HepG2 (cell line): ENCODE results near the gene IL36A. TPM values are rescaled to one million over a fixed set of nuclear protein-coding genes. Genes with fewer than 3 reads are reported as not detected.
A peak's percentile ranks its signal among the peaks of the same experiment; 100 is the strongest.

Source experiments
- ATAC-seq: fragments of 200-7000 bp; cut with Tn5 transposase; 3 replicates; pipeline ENCODE4 v1.9.1; 2020; ENCODE audit warnings: mild to moderate bottlenecking, moderate library complexity
- BruUV-seq: library from RNA; stranded (reverse); fragments of 400-500 nt; replicated peaks from 2 replicates; lab custom pipeline; 2021; lab: Mats Ljungman, UMichigan
- CTCF ChIA-PET: fragments of 300-600 bp; formaldehyde crosslinking; extraction: SDS; loops from one replicate; lab custom pipeline; 2021; ENCODE audit warnings: low total read pairs, inconsistent platforms, low intra/inter-chr PET ratio; lab: Yijun Ruan, JAX
- POLR2A ChIA-PET: fragments of 350-600 bp; sonication (Branson Sonifier 250); formaldehyde crosslinking; loops from one replicate; lab custom pipeline; 2020; ENCODE audit warnings: antibody characterized with exemption, inconsistent platforms; lab: Yijun Ruan, JAX
- DNase-seq: peaks from one replicate; pipeline ENCODE4 v3.0.0-alpha.2; 2015; ENCODE audit warnings: low spot score
- FAIRE-seq: peaks from 3 replicates; lab custom pipeline; 2011; peaks lifted over from hg19 to GRCh38; lab: Jason Lieb, UNC
- H2AFZ ChIP-seq: one replicate; pipeline ENCODE4 v1.6.1; 2011; ENCODE audit warnings: low read length, inconsistent platforms
- H3K27ac ChIP-seq: fragments of 300-600 bp; 3 replicates; pipeline ENCODE4 v1.8.0; 2011; ENCODE audit warnings: mixed run types, mild to moderate bottlenecking, mixed read lengths, low read length, inconsistent platforms; ENCODE audit not compliant: insufficient read depth; ENCODE audit errors: extremely low read length
- H3K27me3 ChIP-seq, 2 experiments: fragments of 200-600 bp in 1 of 2; 2 replicates in 1 of 2; 3 replicates in 1 of 2; pipeline versions ENCODE4 v1.6.0 to v1.8.0; 2011; ENCODE audit warnings: low read length in 2 of 2, mild to moderate bottlenecking in 2 of 2, moderate library complexity in 2 of 2, inconsistent platforms in 1 of 2; ENCODE audit not compliant: insufficient read depth in 2 of 2, control insufficient read depth in 1 of 2
- H3K36me3 ChIP-seq, 2 experiments: fragments of 200-600 bp in 1 of 2; replicated peaks in 1 of 2; 2 replicates in 1 of 2; 3 replicates in 1 of 2; pipeline versions ENCODE4 v1.5.1 to v1.8.0; 2011; ENCODE audit warnings: low read length in 2 of 2, inconsistent platforms in 1 of 2; ENCODE audit not compliant: insufficient read depth in 2 of 2, control insufficient read depth in 1 of 2
- H3K4me1 ChIP-seq: 2 replicates; pipeline ENCODE4 v1.5.1; 2012; ENCODE audit warnings: low read length, inconsistent platforms; ENCODE audit not compliant: insufficient read depth
- H3K4me2 ChIP-seq: 2 replicates; pipeline ENCODE4 v1.6.0; 2011; ENCODE audit warnings: low read depth, low read length, inconsistent platforms
- H3K4me3 ChIP-seq, 3 experiments: fragments of 200-600 bp in 1 of 3; sonication (generic), shearing (Covaris generic) in 1 of 3; replicated peaks in 1 of 3; 2 replicates each; pipeline ENCODE4 v1.5.1; 2011 to 2016; ENCODE audit warnings: low read length in 3 of 3, inconsistent platforms in 2 of 3, low read depth in 2 of 3, mild to moderate bottlenecking in 2 of 3, control low read depth in 1 of 3, mixed read lengths in 1 of 3; ENCODE audit not compliant: insufficient read depth in 1 of 3
- H3K79me2 ChIP-seq: one replicate; pipeline ENCODE4 v1.6.1; 2011; ENCODE audit warnings: low read length, inconsistent platforms; ENCODE audit not compliant: insufficient read depth
- H3K9ac ChIP-seq: 2 replicates; pipeline ENCODE4 v1.6.0; 2011; ENCODE audit warnings: mild to moderate bottlenecking, low read depth, low read length, inconsistent platforms; ENCODE audit not compliant: insufficient read depth
- H3K9me3 ChIP-seq: 2 replicates; pipeline ENCODE4 v1.5.1; 2012; ENCODE audit warnings: mild to moderate bottlenecking, low read length
- H4K20me1 ChIP-seq: 2 replicates; pipeline ENCODE4 v1.6.0; 2011; ENCODE audit warnings: inconsistent platforms, mild to moderate bottlenecking, low read length, moderate library complexity; ENCODE audit not compliant: insufficient read depth
- AGO2 ChIP-seq: fragments of 200-400 bp; formaldehyde crosslinking; optimal IDR thresholded peaks from 2 replicates; pipeline ENCODE3; 2017; ENCODE audit warnings: mild to moderate bottlenecking, low read depth, low read length, moderate library complexity
- BHLHE40 ChIP-seq: IDR thresholded peaks from 2 replicates; pipeline ENCODE4 v1.6.1; 2011; ENCODE audit warnings: low read length, improper control_type of control experiment
- HBP1 ChIP-seq: IDR thresholded peaks from 2 replicates; pipeline ENCODE4 v1.6.1; 2016; ENCODE audit warnings: low read depth, control low read depth
- HNRNPLL ChIP-seq: fragments of 200-400 bp; formaldehyde crosslinking; IDR thresholded peaks from 2 replicates; pipeline ENCODE4 v1.6.1; 2017; ENCODE audit warnings: mild to moderate bottlenecking, low read depth, low read length; ENCODE audit not compliant: poor library complexity, severe bottlenecking
- MAFF ChIP-seq: IDR thresholded peaks from 2 replicates; pipeline ENCODE4 v1.6.1; 2011; ENCODE audit warnings: low read depth, low read length, improper control_type of control experiment
- MAFK ChIP-seq, 2 experiments: IDR thresholded peaks in 1 of 2; conservative IDR thresholded peaks in 1 of 2; 2 replicates each; pipeline ENCODE4 v1.6.1; 2011; ENCODE audit warnings: improper control_type of control experiment in 2 of 2, low read length in 2 of 2
- MTF1 ChIP-seq: sonication (generic); formaldehyde crosslinking; IDR thresholded peaks from 2 replicates; pipeline ENCODE4 v1.5.0; 2020; ENCODE audit warnings: missing genetic modification reagents
- MZF1 ChIP-seq: sonication (generic); formaldehyde crosslinking; IDR thresholded peaks from 2 replicates; pipeline ENCODE4 v1.8.1; 2023; ENCODE audit warnings: mild to moderate bottlenecking, missing genetic modification reagents, borderline replicate concordance
- NKX3-1 ChIP-seq: sonication (generic); formaldehyde crosslinking; IDR thresholded peaks from 2 replicates; pipeline ENCODE4 v1.5.0; 2020; ENCODE audit warnings: missing genetic modification reagents
- TEAD3 ChIP-seq: optimal IDR thresholded peaks from 2 replicates; pipeline ENCODE3; 2016; ENCODE audit warnings: borderline replicate concordance
- ZNF234 ChIP-seq: sonication (generic); formaldehyde crosslinking; conservative IDR thresholded peaks from 2 replicates; pipeline ENCODE4 v1.5.1; 2020; ENCODE audit warnings: mild to moderate bottlenecking, missing genetic modification reagents
- ZNF841 ChIP-seq: sonication (generic); formaldehyde crosslinking; IDR thresholded peaks from 2 replicates; pipeline ENCODE4 v1.8.1; 2023; ENCODE audit warnings: missing genetic modification reagents, borderline replicate concordance
- ZSCAN5A ChIP-seq: sonication (generic); formaldehyde crosslinking; IDR thresholded peaks from 2 replicates; pipeline ENCODE4 v1.8.0; 2022; ENCODE audit warnings: mild to moderate bottlenecking, missing genetic modification reagents, borderline replicate concordance
- WGBS: methylation state at CpG from one replicate; pipeline ENCODE4 v1.1.6; 2017; ENCODE audit warnings: low lambda C conversion rate; 5-methylcytosine and 5-hydroxymethylcytosine counted together
- in situ Hi-C: cut with HindIII; loops from 2 replicates; pipeline ENCODE4 v1.10.0; 2017; ENCODE audit warnings: low pct_unique_long_range_greater_than_20kb; ENCODE audit not compliant: extremely low pct_ligation_motif_present
- intact Hi-C: fragments of 100-400 bp; cut with micrococcal nuclease; formaldehyde crosslinking; loops from one replicate; pipeline ENCODE4 v1.10.0; 2022; ENCODE audit not compliant: unreplicated experiment
- polyA plus RNA-seq, 8 experiments: library from polyadenylated mRNA; depleted of rRNA in 3 of 8; stranded (reverse) in 7 of 8; unstranded in 1 of 8; fragments of >200 nt; fragmentation: Illumina TruSeq in 4 of 8; extraction: Trizol in 4 of 8; gene quantifications; 2 replicates each; pipeline versions ENCODE4 v1.2.1 to v1.2.3, GENCODE V29; 2011 to 2016; ENCODE audit warnings: low read depth in 4 of 8, missing spikeins in 1 of 8, mixed read lengths in 1 of 8; ENCODE audit not compliant: insufficient read depth in 1 of 8
- total RNA-seq, 5 experiments: library from RNA; depleted of rRNA; stranded (reverse); fragments of >200 nt; fragmentation: Illumina TruSeq; extraction: Trizol; gene quantifications; 2 replicates each; pipeline ENCODE4 v1.2.3, GENCODE V29; 2016; ENCODE audit warnings: low read depth in 1 of 5
- TF ChIP-seq, protein P1 (sequence below): sonication (generic); formaldehyde crosslinking; IDR thresholded peaks from 2 replicates; pipeline ENCODE4 v1.9.0; 2021; ENCODE audit warnings: missing genetic modification reagents, borderline replicate concordance

The IL36A gene
- total and polyA plus RNA-seq, 2 of the 13 experiments (the other 11 are each of a cell fraction or from before 2014, with no cell fraction given), result not detected

GRCh38 chr2:113002677-113003076 is 2.6 kb upstream of the IL36A start:
- no TSS peak for BruUV-seq
- FAIRE-seq (no peak), DNase-seq (no peak)

GRCh38 chr2:113007250-113007649 is 2.0 kb downstream of the IL36A start:
- ChIA-PET POLR2A (no interaction called here), CTCF (no interaction called here)
- DNase-seq (no peak), ATAC-seq (no peak), FAIRE-seq (no peak)
- Histone ChIP-seq H3K27me3 (peaks cover 3 to 9% of the 10 kb centered on the region in 2 experiments), H3K9ac (no peak overlapping the region), H3K79me2 (no peaks in the 10 kb centered on the region), H3K36me3 (no peaks in the 10 kb centered on the region), H3K4me3 (no peak overlapping the region), H3K4me2 (no peak overlapping the region), H3K4me1 (no peaks in the 10 kb centered on the region), H3K9me3 (no peaks in the 10 kb centered on the region), H3K27ac (no peak overlapping the region), H4K20me1 (no peaks in the 10 kb centered on the region), H2AFZ (no peak overlapping the region)
- WGBS, result 67% methylated on average over 1 of the region's 1 CpG
- in situ Hi-C loops (no loop called here), intact Hi-C loops (no loop called here)
- BruUV-seq, result no TSS peak
- TF ChIP-seq TEAD3 (no peak), HBP1 (no peak), BHLHE40 (no peak), ZNF234 (CRISPR knock-in tag) (no peak), ZNF841 (no peak), MAFK (conservative IDR thresholded peaks at IDR 0.05 in 1 of 2, IDR thresholded peaks at IDR 0.05 in 1 of 2; ENCODE audit: low read length in 2 of 2) (peak; percentile 15 to 52; a peak in 2 of 4 replicates), NKX3-1 (CRISPR knock-in tag) (no peak), ZSCAN5A (no peak), MAFF (peak; percentile 43; the same call in 1 of the 2 replicates), MZF1 (CRISPR knock-in tag) (no peak), AGO2 (no peak), HNRNPLL (no peak), MTF1 (CRISPR knock-in tag) (no peak)

More at GRCh38 chr2:113002677-113003076, 2.6 kb upstream of the IL36A start:
- ATAC-seq, result no peak
- 2% methylated on average over 2 of the region's 2 CpGs for WGBS
- H3K27me3 ChIP-seq, result peaks cover 3 to 9% of the 10 kb centered on the region in 2 experiments
- in situ Hi-C loops, result no loop called here
- POLR2A ChIA-PET, result no interaction called here
- intact Hi-C loops, result no loop called here
- TF ChIP-seq MAFF, result peak; percentile 84
- TF ChIP-seq, protein P1, sequence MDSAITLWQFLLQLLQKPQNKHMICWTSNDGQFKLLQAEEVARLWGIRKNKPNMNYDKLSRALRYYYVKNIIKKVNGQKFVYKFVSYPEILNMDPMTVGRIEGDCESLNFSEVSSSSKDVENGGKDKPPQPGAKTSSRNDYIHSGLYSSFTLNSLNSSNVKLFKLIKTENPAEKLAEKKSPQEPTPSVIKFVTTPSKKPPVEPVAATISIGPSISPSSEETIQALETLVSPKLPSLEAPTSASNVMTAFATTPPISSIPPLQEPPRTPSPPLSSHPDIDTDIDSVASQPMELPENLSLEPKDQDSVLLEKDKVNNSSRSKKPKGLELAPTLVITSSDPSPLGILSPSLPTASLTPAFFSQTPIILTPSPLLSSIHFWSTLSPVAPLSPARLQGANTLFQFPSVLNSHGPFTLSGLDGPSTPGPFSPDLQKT (CRISPR knock-in tag), result no peak
- TF ChIP-seq MAFK (conservative IDR thresholded peaks at IDR 0.05 in 1 of 2, IDR thresholded peaks at IDR 0.05 in 1 of 2; ENCODE audit: low read length in 2 of 2), result peak; percentile 80 to 87
- H3K9me3 ChIP-seq, result peaks cover 22% of the 10 kb centered on the region
- CTCF ChIA-PET, result no interaction called here
- H3K27ac ChIP-seq, result no peak overlapping the region
- H2AFZ ChIP-seq, result no peak overlapping the region
- H3K4me3 ChIP-seq, result no peak overlapping the region
- H3K9ac ChIP-seq, result no peak overlapping the region
- no peak overlapping the region for H3K4me2 ChIP-seq
- no peaks in the 10 kb centered on the region for H3K36me3 ChIP-seq
- H3K79me2 ChIP-seq, result no peaks in the 10 kb centered on the region
- H3K4me1 ChIP-seq, result no peaks in the 10 kb centered on the region
- H4K20me1 ChIP-seq, result no peaks in the 10 kb centered on the region
